GM21381 (cell line): ENCODE results near the gene BEGAIN.

ENCODE experiments used
- ATAC-seq: cut with Tn5 transposase; IDR thresholded peaks from one replicate; pipeline ENCODE4 v1.9.1; 2021; ENCODE audit warnings: mild to moderate bottlenecking, moderate library complexity; ENCODE audit not compliant: unreplicated experiment

The BEGAIN gene

DNA sequence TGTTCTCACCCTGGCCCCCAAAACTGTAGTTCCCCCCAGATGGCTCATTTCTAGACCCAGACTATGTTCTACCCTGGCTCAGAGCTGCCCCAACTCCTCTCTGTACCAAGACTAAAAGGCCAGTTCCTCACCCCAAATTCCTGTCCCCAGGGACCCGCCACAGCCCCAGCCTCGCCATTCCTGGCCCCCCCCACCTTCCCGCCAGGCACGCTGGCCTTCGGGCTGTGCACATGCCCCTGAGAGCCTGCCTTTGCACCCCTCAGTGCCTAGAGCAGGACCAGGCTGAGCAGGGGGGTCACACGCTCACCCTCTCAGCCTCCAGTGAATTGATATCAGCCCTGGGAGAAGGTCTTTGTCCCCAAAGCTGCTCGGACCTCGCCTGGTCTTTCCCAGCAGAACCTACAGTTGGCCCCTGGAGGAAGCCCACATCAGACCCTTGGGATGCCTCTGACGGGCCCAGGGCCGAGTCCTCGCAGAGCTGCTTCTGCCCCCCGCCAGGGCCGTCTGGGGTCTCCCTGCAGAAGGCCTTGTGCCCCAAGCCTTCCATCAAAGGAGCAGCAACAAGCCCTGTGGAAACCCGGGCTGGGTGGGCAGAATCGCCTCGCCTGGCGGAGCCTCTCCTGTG, 32.4 kb downstream of the BEGAIN start:
- no peak for ATAC-seq

DNA sequence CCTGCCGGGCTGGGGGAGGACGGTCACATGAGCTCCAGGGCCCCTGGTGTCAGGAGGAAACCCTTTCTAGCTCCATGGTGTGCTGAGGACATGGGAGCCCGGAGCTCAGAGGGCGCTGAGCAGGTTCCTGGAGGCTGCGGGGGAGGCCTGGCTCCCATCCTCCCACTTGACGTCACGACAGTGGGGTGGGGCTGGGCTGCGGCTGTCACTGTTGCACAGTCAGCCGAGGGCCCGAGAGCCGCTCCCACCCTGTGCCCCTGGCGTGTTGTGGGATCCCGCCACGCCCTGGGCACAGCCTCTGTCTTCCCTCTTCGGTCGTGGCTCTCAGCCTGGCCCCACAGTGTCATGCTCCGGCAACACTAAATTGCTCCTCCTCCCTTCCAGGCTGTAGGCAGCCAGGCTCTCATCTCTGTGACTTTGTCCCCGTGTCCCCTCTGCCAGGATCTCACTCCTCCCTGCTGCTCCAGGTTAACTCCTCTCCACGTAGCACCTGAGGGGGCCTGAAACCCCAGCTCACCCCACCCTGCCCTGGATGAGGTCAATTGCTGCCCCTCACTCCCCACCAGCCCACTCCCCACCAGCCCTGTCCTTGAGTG, 33.0 kb downstream of the BEGAIN start:
- ATAC-seq: no peak

DNA sequence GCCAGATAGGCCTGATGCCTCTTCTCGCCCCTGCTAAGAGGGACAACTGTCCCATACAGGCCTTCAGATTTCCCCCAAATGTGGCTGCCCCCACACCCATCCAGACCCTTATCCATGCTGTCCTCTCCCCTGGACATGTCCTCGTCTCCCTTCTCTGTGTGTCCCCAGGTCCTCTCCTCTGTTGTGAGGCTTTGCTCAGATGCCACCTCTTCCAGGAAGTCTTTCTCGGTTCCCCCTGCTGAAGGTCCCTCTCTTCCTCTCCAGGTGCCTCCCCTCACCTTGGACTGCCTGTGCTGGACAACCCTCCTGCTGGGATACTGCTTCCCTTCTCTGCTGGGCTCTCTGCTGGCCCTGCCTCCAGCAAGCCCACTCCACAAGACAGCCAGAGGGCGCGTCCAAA, 33.7 kb downstream of the BEGAIN start:
- ATAC-seq: no peak

DNA sequence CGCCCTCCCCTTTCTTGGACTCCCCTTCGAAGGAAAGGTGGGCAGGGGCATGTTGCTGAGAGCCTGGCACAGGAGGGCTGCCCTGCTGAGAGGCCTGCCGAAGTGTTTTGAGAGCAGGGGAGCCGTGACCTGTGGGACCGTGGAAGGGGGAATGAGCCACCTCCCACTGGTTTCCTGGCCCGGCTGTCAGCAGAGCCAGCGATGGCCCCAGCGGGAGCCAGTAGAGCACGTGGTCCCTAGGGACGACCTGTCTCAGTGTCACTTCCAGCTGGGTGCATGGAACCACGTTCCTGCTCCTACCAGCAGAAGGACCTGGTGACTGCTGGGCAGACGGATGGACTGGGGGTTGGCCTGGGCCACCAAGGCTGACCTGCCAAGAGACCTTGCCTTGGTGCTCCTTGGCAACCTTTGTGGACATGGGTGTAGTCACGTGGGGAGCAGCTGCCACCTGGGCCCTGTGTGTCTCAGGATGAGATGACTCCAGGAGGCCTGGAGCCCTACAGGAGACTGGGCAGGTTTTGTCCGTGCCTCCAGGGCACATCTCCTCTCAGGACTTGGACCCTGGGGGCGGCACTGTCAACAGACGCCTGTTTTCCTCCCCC, 34.6 kb downstream of the BEGAIN start:
- no peak for ATAC-seq

DNA sequence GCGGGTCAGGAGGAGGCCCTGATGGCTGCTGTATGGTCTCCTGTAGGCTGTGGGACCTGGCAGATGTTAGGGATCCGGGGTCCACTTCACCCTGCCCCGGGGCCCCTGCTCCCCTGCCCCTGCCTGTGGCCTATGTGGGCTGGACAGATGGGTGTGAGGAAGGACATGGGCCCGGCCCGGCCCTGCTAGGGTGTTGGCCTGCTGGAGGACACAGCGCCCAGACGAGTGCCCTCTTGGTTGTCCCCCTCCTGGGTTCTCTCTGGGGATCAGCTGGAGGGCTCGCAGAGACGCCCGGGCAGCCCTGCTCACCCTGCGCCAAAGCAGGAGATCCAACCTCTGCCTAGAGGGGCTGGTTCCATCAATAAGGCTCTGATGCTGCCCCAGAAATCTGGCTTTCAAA, 36.2 kb downstream of the BEGAIN start:
- ATAC-seq: no peak

DNA sequence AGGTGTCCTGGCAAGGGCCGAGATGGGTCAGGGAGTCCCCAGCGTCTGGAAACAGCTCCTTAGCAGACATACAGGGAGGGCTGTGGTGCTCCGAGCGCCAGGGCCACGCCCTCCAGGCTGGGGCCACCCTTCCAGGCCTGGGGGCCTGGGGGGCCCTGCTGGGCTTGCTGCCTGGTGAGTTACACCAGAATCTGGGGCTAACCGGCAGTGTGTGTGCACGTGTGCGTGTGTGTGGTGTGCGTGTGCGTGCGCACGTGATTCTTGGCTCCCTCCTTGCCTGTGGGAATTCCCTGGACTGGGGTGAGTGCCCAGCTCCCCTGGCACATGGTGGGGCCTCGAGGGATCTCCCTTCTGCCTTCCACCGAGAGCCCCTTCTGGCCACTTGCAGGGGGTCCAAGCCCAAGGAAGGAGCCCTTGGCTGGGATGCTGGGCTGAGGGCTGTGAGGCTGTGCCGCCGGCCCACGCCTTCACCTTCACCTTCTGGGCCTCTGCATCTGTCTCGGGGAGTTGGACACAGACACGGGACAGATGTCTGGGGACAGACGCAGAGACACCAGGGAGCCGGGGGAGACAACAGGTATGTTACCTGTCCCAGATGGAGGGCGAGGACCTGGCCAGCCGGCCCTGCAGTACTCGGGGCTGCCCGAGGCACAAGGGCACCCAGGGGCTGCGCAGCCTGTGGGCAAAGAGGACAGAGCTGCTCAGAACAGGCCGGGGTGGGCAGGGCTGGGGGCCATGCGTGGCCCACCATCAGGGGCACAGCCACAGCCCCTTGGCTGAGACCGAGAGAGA, 37.2 kb downstream of the BEGAIN start:
- no peak for ATAC-seq

GRCh38 chr14:100548939-100549338, 38.3 kb downstream of the BEGAIN start:
- no peak for ATAC-seq

DNA sequence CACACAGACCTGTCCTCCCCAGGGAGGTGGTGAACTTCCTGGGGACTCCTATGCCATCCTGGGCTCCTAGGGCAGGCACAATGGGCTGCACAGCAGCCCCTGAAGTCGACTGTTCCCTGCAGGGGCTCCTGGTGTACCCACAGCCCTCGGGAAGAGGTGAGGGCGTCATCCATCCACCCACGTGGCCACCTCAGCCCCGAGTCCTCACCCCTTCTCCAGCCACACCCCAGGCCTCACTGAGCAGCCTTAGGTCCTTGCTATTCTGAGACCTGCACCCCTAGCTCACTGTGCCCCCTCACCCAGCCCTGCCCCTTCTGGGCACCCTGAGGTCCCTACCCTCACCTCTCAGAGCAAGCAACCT, 38.9 kb downstream of the BEGAIN start:
- no peak for ATAC-seq

GRCh38 chr14:100547633-100548294, 39.5 kb downstream of the BEGAIN start:
- no peak for ATAC-seq

DNA sequence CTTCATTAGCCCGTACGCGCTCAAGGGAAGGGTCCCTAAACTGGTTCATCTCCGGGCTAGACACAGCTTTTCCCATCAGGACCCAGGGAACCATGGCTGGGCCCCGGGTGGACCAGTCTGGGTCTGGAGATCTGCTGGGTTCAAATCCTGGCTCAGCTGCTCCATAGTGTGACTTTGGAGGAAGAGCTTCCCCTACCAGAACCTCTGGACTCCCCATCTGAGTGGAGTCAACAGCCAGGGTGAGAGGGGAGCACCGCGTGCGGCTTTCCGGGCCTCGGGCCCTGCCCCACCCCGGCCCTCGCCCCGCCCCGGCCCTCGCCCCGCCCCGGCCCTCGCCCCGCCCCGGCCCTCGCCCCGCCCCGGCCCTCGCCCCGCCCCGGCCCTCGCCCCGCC, 41.2 kb downstream of the BEGAIN start:
- ATAC-seq: no peak

DNA sequence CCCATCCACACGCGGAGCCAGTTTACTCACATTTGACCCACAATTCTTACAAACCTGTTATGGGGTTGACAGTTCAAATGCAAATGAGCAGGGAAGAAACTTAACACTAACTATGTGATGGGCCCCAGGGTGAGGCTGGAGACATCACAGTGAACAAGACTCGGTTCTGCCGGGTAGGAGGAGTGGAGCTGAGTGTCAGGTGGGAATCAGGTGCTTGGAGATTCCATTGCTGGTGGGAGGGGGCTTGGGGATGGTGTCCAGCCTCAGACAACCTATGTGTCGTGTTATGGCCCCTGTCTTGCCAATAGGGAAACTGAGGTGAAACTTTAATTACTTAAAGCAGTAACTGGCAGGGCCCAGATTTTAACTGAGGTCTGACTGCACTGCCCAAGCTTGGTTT, 41.9 kb downstream of the BEGAIN start:
- no peak for ATAC-seq

GRCh38 chr14:100544506-100545141, 42.6 kb downstream of the BEGAIN start:
- no peak for ATAC-seq

- no peak for ATAC-seq
These were observed 43.5 kb downstream of the BEGAIN start for GRCh38 chr14:100543471-100544455.

DNA sequence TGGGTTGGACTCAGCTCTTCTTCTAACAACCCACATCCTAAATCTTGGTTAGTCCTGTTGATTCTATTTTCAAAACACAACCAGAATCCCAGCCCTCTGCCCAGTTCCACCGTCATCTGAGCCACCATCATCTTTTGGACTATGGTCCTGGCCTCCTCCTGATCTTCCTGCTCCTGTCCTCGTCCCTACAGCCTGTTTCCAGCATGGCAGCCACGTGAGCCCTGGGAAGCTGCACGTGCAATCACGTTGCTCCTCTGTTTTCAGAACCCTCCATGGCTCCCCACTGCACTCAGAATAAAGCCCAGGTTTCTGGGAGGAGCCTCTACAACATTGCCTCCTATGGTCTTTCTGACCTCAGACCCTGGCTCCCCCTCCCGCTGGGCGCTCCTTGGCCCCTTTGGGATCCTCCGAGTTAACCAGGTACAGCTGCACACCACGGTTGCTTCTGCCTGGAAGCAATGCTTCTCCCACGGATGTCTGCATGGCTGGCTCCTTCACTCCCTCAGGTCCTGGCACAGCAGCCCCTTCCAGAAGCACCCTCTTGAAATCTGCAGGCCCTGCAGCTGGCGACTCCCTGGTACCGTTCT, 44.5 kb downstream of the BEGAIN start:
- no peak for ATAC-seq

DNA sequence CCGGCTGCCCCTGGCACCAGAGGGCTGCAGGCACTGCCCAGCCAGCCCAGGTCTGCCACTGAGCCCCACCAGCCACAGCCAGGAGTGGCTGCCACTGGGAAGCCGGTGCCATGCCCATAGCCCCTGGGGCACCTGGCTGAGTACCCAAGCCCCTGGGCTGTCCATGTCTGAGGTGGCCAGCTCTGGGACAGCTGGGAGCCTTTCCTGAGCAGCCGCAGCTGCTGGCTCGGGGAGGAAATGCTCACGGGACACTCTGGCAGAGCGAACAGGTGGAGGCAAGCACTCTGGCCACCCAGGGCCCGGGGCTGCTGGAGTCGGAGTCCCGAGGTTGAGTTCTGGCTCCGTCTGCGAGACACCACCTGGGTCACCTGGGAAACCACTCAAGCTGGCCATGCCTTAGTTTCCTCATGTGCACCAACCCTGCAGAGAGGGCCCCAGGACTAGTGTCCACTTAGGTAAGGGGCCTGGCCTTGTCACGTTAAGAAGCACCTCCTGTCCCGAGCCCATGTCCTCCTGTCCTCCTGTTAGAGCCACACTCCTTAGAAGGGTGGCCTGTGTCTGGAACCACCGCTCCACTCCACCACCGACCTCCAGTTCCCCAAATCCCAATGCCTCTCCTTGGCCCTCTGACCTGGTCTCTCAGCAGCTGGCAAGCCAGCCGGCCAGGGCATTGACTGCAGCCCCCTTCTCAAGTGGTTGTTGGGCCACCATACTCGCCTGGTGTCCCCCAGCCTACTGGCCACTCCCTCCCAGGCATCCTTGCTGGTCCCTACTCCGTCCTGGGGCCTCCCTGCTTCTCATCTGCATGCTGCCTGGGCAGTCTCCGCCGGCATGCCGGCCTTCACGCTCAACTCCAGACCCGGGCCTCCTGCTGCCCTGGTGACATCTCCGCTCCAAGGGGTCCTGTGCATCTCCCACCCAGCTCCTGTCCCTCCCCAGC, 45.3 kb downstream of the BEGAIN start:
- ATAC-seq: no peak

DNA sequence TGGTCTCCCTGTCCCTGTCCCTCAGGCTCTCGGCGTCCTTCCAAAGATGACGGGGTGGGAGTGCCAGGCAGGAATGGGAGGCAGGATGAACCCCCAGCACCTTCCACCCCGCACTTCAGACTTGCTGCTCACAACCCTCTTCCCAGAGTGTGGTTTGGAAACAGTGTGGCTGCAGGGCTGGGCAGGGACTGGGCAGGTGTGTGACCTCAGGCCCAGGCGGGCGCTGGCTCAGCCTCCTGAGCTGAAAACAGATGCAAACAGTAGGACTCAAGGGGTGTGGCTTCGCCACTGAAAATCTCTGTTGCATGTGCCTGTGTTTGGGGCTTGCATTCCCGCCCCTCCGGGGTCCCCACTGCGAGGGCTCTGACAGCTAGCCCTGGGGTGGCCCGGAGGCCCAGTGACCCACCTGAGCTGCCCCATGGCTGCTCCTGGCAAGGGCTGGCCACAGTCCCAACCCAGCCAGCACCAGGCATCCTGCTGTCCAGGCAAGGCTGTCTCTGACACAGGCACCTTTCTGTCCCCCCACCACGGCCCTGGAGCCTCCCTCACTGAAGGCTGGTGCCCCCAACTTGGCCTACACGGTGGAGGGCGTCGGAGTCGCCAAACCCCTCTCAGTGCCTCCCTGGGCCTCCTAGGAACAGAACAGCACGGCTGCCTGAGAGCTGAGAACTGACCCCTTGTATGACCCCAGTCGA, 46.1 kb downstream of the BEGAIN start:
- ATAC-seq: no peak

DNA sequence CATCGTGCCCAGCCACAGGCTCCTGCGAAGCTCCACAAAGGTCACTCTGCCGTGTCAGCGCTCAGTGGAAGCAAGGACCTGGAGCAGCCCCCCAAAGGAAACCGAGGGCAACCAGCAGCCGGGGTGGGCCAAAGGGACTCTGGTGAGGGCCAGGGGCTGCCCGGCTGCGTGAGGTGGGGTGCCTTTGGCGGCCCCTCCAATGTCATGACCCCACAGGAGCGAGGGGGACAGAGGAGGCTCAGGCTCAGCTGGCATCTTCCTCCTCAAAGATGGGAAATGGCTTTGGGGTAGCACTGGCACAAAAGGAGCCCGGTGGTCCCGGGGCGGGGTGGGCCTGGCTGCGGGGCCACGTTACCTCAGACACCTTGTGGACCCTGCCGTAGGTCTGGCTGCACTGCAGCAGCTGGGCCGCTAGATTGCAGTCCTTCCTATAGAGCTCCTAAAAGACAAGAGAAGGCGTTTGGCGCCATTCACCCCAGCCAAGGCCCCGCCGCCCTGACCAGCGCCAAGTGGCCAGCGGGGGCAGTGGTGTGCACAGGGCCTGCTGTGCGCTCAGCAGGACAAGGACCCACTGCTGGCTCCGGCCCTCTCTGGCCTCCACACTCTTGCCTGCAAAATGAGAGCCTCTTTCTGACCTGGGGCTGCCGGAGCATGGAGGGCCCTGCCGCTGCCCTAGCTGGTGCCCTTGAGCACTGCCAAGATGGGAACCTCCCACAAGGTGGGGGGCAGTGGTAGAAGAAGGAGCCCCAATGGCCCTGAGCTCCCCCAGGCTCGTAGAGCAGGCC, 46.9 kb downstream of the BEGAIN start:
- ATAC-seq: no peak
